Hepatocyte (in vitro differentiated cells): ENCODE data around the gene SLC25A21. TPM values are rescaled to one million over a fixed set of nuclear protein-coding genes. Genes with fewer than 3 reads are reported as not detected.

Source experiments
- DNase-seq: peaks from one replicate; pipeline ENCODE4 v3.0.0-alpha.2; 2016; ENCODE audit warnings: low spot score
- H2AFZ ChIP-seq: fragments of 200-600 bp; sonication (generic); 2 replicates; pipeline ENCODE4 v1.6.0; 2016; ENCODE audit warnings: antibody characterized with exemption, mild to moderate bottlenecking
- H3K27ac ChIP-seq: fragments of 200-600 bp; sonication (generic); 2 replicates; pipeline ENCODE4 v1.5.1; 2016; ENCODE audit warnings: mild to moderate bottlenecking
- H3K27me3 ChIP-seq: fragments of 200-600 bp; sonication (generic); 2 replicates; pipeline ENCODE4 v1.6.1; 2016
- H3K36me3 ChIP-seq: fragments of 200-600 bp; sonication (generic); replicated peaks from 2 replicates; pipeline ENCODE4 v1.5.1; 2016; ENCODE audit warnings: low read depth; ENCODE audit not compliant: insufficient read depth
- H3K4me1 ChIP-seq: fragments of 200-600 bp; sonication (generic); 2 replicates; pipeline ENCODE4 v1.5.1; 2016; ENCODE audit warnings: mild to moderate bottlenecking, moderate library complexity; ENCODE audit not compliant: insufficient read depth
- H3K4me2 ChIP-seq: fragments of 200-600 bp; sonication (generic); 2 replicates; pipeline ENCODE4 v1.6.0; 2016
- H3K4me3 ChIP-seq: fragments of 200-600 bp; sonication (generic); 2 replicates; pipeline ENCODE4 v1.5.1; 2016; ENCODE audit warnings: mild to moderate bottlenecking
- H3K79me2 ChIP-seq: fragments of 200-600 bp; sonication (generic); 2 replicates; pipeline ENCODE4 v1.6.0; 2017; ENCODE audit warnings: mild to moderate bottlenecking
- H3K9me2 ChIP-seq: fragments of 200-600 bp; sonication (generic); replicated peaks from 2 replicates; pipeline ENCODE4 v1.6.0; 2017; ENCODE audit warnings: mild to moderate bottlenecking; ENCODE audit not compliant: insufficient read depth
- H3K9me3 ChIP-seq: fragments of 200-600 bp; sonication (generic); 2 replicates; pipeline ENCODE4 v1.5.1; 2016; ENCODE audit warnings: low read depth, mild to moderate bottlenecking
- H4K20me1 ChIP-seq: fragments of 200-600 bp; sonication (generic); 2 replicates; pipeline ENCODE4 v1.6.0; 2016; ENCODE audit warnings: mild to moderate bottlenecking; ENCODE audit not compliant: insufficient read depth, poor library complexity, severe bottlenecking
- CTCF ChIP-seq: fragments of 200-600 bp; sonication (generic); IDR thresholded peaks from 2 replicates; pipeline ENCODE4 v1.5.1; 2016; ENCODE audit warnings: antibody characterized with exemption, mild to moderate bottlenecking; ENCODE audit not compliant: poor library complexity
- EZH2 ChIP-seq: fragments of 200-600 bp; sonication (generic); IDR thresholded peaks from 2 replicates; pipeline ENCODE4 v1.6.1; 2016; ENCODE audit warnings: antibody characterized with exemption, mild to moderate bottlenecking, borderline replicate concordance
- EZH2phosphoT487 ChIP-seq: fragments of 200-600 bp; sonication (generic); IDR thresholded peaks from one replicate; pipeline ENCODE4 v1.6.1; 2018; ENCODE audit warnings: antibody characterized with exemption, mild to moderate bottlenecking, low read depth, moderate library complexity; ENCODE audit not compliant: unreplicated experiment, severe bottlenecking
- WGBS: methylation state at CpG from one replicate; pipeline ENCODE4 v1.1.6; 2016; ENCODE audit warnings: low lambda C conversion rate; ENCODE audit errors: missing lambda C conversion rate; 5-methylcytosine and 5-hydroxymethylcytosine counted together
- polyA plus RNA-seq: library from polyadenylated mRNA; unstranded; fragments of >200 nt; fragmentation: Nextera tagmentation; extraction: Ambion mirVana; gene quantifications from 2 replicates; pipeline ENCODE4 v1.2.1, GENCODE V29; 2016
- total RNA-seq: library from RNA; depleted of rRNA; stranded (reverse); fragments of >200 nt; gene quantifications from 2 replicates; pipeline ENCODE4 v1.2.3, GENCODE V29; 2014

SLC25A21 gene
- total and polyA plus RNA-seq, 2 experiments from 2014 or later, result 1.4 to 1.6 TPM

GRCh38 chr14:37142835-37143401 is 29.5 kb downstream of the SLC25A21 start:
- no peak for DNase-seq
- Histone ChIP-seq H3K4me1 (no peaks in the 10 kb centered on the region), H3K9me2 (no peaks in the 10 kb centered on the region), H3K9me3 (no peaks in the 10 kb centered on the region), H3K27ac (no peak overlapping the region), H3K36me3 (no peaks in the 10 kb centered on the region), H3K4me3 (no peak overlapping the region), H3K27me3 (peaks cover 6% of the 10 kb centered on the region), H3K4me2 (no peak overlapping the region), H2AFZ (no peak overlapping the region), H3K79me2 (no peaks in the 10 kb centered on the region), H4K20me1 (no peaks in the 10 kb centered on the region)
- TF ChIP-seq EZH2phosphoT487, result no peak
- no peak for TF ChIP-seq CTCF
- no peak for TF ChIP-seq EZH2
- 48% methylated on average over 3 of the region's 3 CpGs for WGBS

DNA sequence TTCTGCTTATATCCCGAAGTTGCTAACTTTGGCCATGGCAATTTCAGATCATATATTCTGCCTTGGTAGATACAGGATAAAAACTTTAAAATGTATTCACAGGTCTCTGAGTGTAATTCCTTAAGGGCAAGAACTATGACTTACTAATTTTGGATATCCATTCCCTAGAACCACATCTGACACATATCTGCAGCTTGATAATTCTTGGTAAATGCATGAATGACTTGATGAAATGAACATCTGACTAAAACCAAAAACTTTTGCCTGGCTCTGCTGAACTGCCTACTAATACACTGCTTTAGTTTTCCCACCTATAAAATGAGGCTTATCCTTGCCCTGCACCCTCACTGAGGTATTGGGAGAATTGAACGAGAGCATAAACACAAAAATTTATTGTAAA is 32.2 kb downstream of the SLC25A21 start:
- no peak for DNase-seq
- no peak overlapping the region for H3K4me3 ChIP-seq
- no peaks in the 10 kb centered on the region for H3K4me1 ChIP-seq
- no peak overlapping the region for H3K4me2 ChIP-seq
- no peak overlapping the region for H3K27ac ChIP-seq
- no peaks in the 10 kb centered on the region for H3K9me2 ChIP-seq
- no peak for TF ChIP-seq EZH2phosphoT487
- TF ChIP-seq CTCF, result no peak
- no peak for TF ChIP-seq EZH2
- no peaks in the 10 kb centered on the region for H3K36me3 ChIP-seq
- peaks cover 6% of the 10 kb centered on the region for H3K27me3 ChIP-seq
- H2AFZ ChIP-seq, result no peak overlapping the region
- H4K20me1 ChIP-seq, result no peaks in the 10 kb centered on the region
- no peaks in the 10 kb centered on the region for H3K9me3 ChIP-seq
- 94% methylated on average over 2 of the region's 2 CpGs for WGBS
- no peaks in the 10 kb centered on the region for H3K79me2 ChIP-seq

DNA sequence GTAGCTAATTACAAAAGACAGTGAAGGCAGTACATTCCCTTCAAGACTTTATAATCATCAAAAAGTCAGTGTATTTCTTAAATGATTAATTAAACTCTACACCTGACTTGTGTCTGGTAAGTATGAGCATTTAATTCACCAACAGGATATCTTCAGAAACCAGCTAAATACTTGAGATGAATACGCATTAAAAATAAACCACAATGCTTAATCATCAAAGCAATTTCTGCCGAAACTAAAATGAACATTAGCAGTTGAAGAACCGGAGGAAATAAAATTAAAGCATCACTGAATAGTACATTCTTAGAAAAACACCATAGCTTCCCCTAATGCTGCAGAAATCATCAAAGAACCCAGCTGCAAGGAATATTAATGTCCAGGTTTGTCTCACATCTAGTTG is 32.7 kb downstream of the SLC25A21 start:
- TF ChIP-seq CTCF, result no peak
- no peak for TF ChIP-seq EZH2
- H3K27ac ChIP-seq, result no peak overlapping the region
- WGBS, result 87% methylated on average over 3 of the region's 3 CpGs
- no peaks in the 10 kb centered on the region for H3K36me3 ChIP-seq
- H4K20me1 ChIP-seq, result no peaks in the 10 kb centered on the region
- no peaks in the 10 kb centered on the region for H3K79me2 ChIP-seq
- no peak overlapping the region for H3K4me2 ChIP-seq
- H3K4me1 ChIP-seq, result no peaks in the 10 kb centered on the region
- no peaks in the 10 kb centered on the region for H3K9me3 ChIP-seq
- H3K27me3 ChIP-seq, result peaks cover 6% of the 10 kb centered on the region
- H2AFZ ChIP-seq, result no peak overlapping the region
- no peak for DNase-seq
- no peak overlapping the region for H3K4me3 ChIP-seq
- no peaks in the 10 kb centered on the region for H3K9me2 ChIP-seq

- WGBS, result 86% methylated on average over 2 of the region's 2 CpGs
- TF ChIP-seq EZH2, result no peak
- no peak for TF ChIP-seq EZH2phosphoT487
- no peak for TF ChIP-seq CTCF
- no peaks in the 10 kb centered on the region for H3K79me2 ChIP-seq
Measured at GRCh38 chr14:37138898-37139297, 33.5 kb downstream of the SLC25A21 start.

More at GRCh38 chr14:37138898-37139297, 33.5 kb downstream of the SLC25A21 start:
- Histone ChIP-seq H3K36me3 (no peaks in the 10 kb centered on the region), H3K27ac (no peak overlapping the region), H4K20me1 (no peaks in the 10 kb centered on the region), H3K4me1 (no peaks in the 10 kb centered on the region), H2AFZ (no peak overlapping the region), H3K9me3 (no peaks in the 10 kb centered on the region), H3K4me3 (no peak overlapping the region), H3K9me2 (no peaks in the 10 kb centered on the region), H3K4me2 (no peak overlapping the region), H3K27me3 (peaks cover 6% of the 10 kb centered on the region)
- DNase-seq, result no peak
